GM19043 (cell line): ENCODE data around the gene DOK6.

Experiments used
- ATAC-seq: cut with Tn5 transposase; IDR thresholded peaks from one replicate; pipeline ENCODE4 v1.9.1; 2021; ENCODE audit warnings: low read depth; ENCODE audit not compliant: unreplicated experiment

The DOK6 gene

DNA sequence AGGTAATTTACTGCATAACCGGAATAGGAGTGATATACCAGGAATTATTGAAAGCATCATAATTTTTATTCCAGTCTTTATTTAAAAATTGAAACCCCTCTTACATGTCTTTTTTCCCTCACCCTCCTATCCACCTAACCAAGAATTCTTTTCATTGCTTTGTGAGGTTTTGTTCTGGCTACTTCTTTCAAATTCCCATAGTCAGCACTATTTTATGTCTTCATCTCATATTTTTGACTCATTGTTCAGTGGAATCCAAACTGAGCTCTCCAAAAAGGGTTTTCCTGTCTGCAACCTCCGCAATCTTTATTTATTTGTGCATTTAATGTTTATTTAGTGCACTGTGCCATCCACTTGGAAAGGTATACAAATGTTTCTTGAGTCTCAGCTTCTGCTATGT, 128.5 kb downstream of the DOK6 start:
- ATAC-seq = no peak

DNA sequence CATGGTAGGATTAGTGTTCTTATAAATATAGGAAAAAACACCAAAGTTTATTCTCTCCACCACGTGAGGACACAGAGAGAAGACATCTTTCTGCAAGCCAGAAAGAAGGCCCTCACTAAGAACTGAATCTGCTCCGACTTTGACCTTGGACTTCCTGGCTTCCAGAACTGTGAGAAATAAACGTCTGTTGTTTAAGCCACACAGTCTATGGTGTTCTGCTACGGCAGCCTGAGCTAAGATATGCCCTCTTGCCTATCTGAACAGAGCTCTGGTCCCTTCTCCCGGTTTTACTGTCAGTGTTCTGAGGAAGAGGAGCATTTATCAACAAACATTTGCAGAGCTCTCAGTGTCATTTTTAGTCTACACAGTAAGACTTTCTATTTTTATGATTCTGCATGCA, 131.3 kb downstream of the DOK6 start:
- no peak for ATAC-seq

DNA sequence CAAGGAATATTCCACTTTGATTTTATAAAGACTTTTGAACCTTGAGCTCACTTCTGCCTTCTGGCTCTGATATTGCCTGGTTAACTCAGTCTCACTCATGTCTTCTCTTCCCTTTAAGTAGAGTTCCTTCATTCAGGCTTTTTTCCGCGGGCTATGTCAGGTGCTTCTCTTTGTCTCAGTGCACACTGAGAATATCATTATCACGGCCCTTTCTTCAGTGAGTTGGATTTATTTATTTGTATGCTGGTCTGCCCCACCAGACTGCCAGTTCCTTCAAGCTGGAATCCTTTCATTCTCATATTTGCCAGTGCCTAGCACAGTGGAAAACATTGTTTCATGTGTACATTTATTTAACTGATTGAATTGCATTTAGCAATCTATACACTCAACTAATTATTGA, 136.5 kb downstream of the DOK6 start:
- no peak for ATAC-seq

DNA sequence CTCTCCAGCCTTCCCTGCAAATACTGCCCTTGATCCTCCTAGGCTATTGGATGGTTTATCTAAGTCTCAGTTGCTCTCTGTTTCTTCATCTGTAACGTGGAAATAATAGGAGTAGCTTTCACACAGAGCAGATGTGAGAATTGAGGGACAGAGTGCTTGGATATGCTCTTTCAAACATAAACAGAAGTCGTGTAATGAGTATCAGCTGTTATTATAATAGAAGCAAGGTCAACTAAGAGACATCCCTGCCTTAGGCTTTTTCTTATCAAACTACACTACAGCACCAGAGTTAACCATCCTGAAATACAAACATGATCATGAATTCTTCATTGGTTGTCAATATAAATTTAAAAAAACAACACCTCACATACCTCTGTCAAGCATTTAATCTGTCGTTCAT, 138.2 kb downstream of the DOK6 start:
- ATAC-seq = no peak

DNA sequence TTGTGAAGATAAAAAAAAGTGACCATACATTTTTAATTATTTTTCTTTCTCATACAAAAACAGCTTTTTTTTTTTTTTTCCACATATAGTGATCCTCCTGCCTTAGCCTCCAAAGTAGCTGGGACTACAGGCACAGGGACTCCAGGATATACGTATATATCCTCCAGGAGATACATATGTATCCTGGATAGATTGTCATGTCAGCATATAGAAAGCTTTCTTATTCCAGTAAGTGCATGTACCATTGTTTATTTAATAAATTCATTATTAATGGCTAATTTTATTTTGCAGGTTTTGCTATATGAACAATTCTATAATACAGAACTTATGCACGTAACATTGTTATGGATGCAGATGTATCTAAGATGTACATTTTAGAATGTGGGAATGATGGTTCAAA, 138.7 kb downstream of the DOK6 start:
- ATAC-seq = no peak

DNA sequence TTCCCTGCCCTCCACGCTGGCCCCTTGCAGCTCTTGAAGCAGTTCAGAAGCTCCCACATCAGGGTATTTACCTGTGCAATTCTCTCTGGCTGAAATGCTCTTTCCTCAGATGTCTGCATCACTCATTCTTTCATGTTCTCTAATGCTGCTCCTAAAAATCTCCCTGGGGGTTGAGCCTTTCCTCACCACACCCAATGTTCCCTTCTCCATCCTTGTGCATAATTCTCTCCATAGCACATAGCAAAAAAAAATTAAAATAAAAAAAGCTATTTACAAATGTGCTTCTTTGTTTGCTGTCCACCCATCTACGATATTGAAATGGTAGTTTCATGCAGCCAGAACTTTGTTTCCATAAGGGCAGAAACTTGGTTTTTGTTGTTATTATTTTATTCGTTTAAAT, 155.5 kb downstream of the DOK6 start:
- ATAC-seq = no peak

DNA sequence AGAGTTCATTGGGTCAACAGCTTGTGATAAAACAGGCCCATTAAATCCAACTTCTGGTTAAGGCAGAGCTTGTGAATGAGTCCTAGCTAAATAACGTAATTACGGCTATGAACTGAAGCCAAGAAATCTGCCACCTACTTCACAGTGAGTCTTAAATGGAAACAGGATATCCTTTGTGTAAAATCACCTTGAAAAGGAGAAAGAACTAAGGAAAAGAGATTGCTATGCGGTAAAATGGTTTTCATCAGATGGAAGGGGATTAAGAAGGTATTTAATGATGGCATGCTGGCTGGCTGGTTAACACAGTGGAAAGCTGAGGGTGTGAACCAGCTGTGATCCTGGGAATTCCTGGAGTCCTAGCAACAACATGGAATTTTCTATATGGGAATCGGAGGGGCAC, 156.6 kb downstream of the DOK6 start:
- ATAC-seq = no peak

DNA sequence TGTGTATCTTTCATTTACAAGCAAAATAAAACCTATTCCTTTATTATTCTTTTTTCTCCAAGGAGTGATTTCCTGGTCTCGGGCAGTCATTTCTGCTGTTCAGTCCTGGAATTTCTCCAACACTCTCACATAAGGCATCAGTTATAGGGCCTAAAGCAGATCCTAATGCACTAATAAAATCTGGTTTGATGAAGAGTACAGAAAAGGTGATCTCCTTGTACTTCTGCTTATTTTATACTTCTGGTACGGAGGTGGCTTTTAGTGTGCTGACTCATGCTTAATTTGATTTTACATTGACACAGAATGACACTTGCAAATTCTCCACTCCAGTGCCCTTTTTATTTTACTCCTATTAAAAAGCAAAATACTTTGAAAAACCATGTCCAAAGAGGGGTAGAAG, 157.4 kb downstream of the DOK6 start:
- no peak for ATAC-seq

DNA sequence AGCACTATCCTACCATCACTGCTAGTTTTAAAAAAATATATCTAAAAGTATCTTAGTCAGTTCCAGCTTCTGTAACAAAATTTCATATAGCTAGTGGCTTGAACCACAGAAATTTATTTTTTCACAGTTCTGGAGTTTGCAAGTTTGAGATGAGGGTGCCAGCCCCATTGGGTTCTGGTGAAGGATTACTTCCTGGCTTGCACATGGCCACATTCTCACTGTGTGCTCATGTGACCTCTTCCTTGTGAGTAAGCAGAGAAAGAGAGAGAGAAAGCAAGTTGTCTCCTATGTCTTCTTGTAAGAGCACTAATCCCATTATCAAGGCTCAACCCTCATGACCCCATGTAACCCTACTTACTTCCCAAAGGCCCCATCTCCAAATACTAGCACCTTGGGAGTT, 158.9 kb downstream of the DOK6 start:
- ATAC-seq = no peak

DNA sequence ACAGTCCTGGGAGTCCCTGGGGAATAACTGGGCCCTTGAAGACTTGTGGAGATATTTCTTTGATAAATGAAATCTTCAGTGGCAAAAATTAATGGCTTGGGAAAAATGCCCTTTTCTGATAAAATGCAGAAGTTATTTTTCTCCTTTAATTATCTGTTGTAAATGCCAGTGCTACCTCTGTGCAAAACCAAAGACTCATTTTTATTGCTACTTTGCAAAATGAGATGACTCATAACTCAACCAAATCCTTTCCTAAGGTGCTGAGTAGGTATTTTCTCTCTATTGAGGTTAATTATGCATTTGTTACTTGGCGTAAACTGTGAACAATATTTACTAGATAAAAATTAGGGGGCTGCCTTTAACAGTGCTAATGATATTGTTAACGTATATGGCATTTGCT, 163.9 kb downstream of the DOK6 start:
- no peak for ATAC-seq

DNA sequence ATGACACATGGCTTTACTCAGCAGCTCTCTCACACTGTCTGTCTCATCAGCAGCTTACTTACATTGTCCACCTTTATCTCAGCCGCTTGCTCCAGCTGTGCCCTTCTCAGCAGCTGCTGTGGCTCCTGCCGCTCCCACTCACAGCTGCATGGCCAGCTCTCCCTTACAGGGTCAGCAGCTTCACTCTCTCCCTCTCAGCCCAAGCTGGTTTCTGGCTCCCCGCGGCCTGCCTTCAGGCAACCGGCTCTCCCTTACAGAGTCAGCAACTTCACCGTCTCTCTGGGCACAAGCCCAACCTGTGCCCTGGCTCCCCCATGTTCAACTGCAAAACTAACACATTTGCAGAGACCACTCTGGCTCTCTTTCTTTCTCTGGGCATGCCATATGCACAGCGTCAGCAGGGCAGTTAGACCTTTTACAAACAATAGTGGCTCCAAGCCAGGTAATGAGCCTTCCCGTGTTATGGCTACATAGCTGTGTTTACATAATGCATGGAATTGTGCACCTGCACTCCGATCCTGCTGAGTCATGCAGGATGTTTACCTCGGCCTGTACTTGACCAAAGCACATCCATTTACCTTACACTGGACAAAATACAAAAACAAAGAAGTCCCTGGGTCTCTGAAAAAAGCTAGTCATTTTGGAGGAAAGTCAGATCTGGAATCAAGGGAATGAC, 167.3 kb downstream of the DOK6 start:
- ATAC-seq = no peak

DNA sequence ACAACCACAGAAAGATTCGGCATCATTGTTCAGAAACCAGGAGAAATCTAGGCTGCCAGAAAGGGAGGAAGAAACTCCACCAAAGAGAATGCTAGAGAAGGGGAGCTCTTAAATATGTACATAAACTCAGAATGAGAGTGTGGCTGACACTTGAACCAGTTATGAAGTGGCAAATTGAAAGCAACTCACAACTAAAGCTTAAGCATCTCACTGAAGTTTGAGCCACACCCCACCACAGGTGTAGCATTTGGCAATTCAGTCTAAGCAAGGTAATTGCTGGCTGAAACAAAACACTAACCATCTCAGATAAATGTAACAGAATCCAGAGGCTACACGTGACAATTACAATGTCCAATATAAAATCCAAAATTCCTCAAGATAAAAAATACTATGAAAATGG, 168.4 kb downstream of the DOK6 start:
- no peak for ATAC-seq

DNA sequence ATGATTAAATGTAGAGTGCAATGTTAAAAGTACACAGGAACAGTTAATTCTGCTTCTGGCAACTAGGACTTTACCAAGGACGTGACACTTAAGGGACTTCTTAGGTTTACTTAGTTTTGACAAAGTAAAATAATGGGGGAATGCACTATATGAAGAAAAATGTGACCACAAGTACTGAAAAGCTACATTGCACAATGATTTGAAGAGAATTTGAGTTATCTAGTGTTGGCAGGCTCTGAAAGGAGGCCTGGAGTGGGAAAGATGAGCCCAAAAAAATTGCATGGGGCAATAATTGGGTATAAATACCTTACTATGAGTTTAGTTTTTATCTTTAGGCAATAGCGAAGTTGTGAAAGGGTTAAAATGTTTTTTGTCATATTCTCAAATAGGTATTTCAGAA, 173.7 kb downstream of the DOK6 start:
- no peak for ATAC-seq

DNA sequence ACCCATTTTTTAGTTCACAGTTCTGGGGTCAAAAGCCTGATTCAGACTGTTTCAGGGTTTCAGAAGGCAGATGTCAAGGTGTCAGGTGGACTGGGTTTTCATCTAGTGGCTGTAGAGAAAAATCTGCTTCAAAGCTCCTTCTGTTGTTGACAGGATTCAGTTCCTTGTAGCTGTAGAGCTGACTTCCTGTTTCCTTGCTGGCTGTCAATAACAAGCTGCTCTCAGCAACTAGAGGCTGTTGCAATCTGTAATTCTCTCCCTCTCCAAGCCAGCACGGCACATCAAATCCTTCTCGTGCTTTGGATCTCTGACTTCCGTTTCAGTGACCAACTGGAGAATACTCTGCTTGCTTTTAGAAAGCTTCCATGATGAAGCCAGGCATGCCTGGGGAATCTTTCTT, 179.4 kb downstream of the DOK6 start:
- ATAC-seq = peak; percentile 80

DNA sequence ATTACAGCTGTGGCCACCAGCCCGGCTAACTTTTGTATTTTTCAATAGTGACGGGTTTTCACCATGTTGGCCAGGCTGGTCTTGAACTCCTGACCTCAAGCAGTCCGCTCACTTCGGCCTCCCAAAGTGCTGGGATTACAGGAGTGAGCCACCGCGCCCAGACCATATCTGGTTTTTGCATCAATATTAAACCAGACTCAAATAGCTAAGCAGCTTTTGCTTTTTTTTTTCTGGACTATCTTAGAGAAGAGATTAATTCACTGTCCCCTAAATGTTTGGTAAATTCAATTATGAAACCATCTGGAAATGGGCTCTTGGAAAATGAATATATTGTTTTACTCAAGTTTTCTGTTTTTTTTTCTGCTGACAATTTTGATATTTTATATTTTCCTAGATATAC, 183.7 kb downstream of the DOK6 start:
- no peak for ATAC-seq

DNA sequence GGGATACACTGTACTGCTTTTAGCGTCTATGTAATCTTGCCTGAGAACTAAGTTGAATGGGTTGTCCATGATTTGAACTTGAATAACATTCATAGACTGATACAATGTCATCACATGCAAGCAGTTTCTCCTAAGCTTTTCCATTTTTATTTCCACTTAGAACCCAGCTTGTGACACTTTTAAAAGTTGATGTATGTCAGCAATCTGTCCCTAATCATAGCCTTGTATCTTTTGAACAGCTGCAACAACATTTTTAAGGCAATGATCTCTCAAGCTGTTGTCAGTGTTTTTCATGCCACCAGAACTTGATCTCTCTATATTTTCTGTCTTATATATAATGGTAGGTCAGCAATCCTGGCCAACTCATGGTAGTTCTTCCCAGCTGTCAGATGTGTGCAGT, 185.0 kb downstream of the DOK6 start:
- no peak for ATAC-seq

DNA sequence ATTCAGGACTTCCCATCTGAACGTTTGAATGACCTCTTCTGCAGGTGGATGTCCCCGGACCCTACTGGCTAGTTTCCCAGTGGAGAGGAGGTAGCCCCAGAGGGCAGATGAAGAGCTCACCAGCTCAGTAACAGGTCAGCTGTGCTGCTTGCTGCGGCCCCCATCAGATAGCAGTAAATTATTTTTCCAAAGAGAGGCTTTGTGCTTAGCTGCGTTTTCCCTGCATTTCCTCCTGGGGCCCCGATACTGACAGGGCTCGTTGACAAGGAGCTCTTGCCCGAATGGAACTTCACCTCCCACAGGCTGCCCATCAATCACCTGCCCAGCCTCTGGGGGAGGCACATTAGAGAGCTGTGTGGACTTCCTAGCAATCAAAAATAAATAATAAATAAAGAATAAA, 185.8 kb downstream of the DOK6 start:
- no peak for ATAC-seq

DNA sequence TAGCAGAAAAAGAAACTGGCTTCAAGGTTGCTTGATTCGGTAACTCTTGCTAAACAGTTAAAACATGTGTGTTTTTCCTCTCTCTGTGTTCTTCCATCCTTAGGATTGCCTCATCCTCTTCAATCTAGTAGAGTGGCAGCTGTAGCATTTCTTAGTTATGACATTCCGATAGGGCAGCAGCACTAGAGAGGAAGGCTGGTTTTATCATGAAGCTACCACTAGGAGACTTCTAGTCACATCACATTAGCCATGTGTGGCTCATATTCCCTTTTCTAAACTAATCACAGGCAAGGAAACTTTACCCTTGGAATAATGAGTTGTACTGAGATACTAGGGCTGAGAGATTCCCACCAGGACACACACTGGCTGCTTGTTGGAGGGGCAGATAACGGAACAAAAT, 187.6 kb downstream of the DOK6 start:
- ATAC-seq = no peak

DNA sequence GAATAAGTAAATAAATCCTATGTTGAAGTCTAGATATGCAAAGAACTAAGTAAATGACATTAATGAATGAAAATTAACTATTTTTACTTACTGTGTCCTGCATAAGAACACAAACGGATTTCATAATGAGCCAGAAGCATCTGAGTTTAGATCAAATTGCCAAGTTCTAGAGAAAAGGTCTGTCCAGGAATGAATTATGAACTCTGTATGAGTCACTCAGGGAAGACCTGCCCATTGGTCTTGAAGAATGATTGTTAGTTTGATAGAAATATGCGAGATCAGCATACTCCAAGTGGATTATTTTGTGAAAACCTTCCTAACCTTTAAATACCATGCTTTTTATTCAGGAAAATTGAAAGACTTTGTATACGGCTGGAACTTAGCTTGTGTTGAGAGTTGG, 189.5 kb downstream of the DOK6 start:
- no peak for ATAC-seq

DNA sequence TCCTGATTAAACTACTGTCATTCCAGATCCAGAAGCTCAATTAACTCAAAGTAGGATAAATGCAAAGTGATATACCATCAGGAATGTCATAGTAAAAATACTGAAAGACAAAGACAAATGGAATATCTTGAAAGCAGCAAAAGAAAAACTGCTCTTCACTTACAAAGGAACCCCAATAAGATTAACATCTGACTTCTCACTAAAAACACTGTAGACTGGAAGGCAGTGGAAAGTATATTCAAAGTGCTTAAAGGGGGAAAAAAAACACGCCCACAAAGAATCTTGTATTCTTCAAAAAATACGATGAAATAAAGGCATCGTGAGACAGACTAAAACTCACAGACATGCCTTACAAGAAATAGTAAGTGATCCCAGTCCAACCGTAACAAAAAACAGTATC, 195.7 kb downstream of the DOK6 start:
- ATAC-seq = no peak

DNA sequence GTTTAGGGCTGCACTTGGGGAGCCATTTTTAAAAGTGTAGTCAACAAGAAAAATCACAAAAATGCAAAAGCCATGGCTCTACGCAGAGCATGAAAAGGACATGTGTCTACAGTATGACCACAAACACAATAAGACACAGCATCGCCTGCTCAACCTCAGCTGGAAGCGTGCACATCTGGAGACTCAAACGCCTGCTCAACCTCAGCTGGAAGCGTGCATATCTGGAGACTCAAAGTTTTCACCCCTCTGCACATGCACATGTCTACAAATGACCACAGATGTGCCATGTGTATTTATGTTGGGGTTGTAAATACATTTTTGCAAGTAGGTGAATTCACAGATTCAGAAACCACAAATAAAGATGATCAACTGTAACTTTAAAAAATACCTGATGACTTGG, 196.9 kb downstream of the DOK6 start:
- ATAC-seq = no peak

DNA sequence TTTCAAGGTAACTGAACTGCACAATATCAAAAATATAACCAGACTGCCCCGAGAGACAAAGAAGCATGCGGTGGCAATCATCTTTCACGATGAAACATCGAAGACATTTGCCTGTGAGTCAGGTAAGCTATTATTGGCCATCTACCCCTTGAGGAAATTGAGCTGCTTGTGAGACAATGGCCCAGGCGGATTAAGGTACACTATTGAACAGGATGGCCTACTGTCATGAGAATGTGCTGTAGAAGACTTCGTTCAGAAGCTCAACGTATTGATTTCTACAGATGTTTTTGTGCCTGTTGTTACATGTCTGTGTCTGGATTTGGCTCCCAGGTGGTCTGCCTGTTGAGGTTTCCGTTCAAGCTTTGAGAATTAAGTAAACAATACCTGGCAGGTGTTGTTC, 198.7 kb downstream of the DOK6 start:
- no peak for ATAC-seq

DNA sequence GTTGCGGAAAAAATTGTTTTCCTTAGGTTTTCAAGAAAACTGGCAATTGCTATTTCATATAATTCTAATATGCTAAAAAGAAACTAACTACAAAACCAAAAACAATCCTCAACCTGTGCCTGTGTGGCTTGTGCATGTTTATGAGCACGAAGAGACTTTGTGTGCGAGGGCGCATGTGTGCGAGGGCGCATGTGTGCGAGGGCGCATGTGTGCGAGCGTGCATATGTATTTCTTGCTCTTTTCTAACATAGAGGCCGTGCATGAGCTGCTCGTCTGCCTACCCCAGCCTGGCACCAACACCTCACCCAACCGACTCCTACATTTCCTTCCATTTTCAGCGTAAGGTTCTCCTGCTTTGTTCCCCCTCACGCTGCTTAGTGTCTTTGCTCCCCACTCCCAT, 211.6 kb downstream of the DOK6 start:
- no peak for ATAC-seq
